ENCODE data around the gene FXYD2. TPM values are rescaled to one million over a fixed set of nuclear protein-coding genes. Genes with fewer than 3 reads are reported as not detected.
A peak's percentile ranks its signal among the peaks of the same experiment; 100 is the strongest.

The FXYD2 gene
- total RNA-seq, 1 donor from 2014 or later = 40.8 TPM

DNA sequence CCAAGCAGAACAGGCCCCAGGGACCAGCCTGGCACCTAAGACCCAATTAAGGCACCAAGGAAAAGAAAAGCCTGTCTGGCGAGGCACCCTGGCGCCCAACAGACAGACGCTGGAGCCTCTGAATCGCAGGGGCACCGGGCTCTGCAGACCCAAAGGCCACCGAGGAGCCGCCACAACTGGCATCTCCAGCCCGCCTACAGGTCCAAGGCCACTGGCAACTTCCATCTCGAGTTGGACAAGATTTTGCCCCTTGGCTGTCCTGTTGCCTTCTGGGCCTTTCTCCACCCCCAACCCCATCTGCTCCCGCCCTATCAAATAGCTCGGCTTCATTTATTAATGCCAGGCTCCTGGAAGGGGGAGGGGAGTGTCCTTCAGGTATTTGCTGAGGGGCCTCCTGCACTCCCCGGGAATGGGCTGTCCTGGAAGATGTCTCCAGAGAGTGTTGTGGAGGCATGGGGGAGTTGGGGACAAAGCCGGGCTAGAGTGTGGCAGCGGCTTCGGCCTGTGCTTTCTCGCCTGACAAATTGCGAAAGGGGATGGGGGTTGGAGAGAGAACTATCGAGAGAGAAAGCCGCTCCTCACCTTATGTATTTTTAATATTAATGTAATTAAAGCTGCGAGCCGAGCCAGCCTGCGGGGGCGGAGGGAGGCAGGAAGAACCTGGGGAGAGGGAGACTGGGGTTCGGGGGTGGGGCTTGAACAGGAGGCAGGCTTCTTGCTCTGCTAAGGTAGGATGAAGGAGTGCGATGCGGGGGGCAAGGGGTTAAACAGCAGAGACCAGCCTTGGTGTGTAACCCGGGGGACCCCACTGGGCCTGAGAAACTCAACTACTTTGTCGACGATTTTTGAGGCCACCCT is 29.5 kb downstream of the FXYD2 start:
- Mint-ChIP-seq H3K27me3 (peaks cover 87% of the 10 kb centered on the region), H3K27ac (no peak overlapping the region), H3K4me1 (ENCODE audit: unreplicated experiment) (peaks cover 5% of the 10 kb centered on the region), H3K36me3 (no peaks in the 10 kb centered on the region), H3K4me3 (peak overlapping the region; percentile 82), H3K9me3 (no peaks in the 10 kb centered on the region)
- TF ChIP-seq, protein P1, sequence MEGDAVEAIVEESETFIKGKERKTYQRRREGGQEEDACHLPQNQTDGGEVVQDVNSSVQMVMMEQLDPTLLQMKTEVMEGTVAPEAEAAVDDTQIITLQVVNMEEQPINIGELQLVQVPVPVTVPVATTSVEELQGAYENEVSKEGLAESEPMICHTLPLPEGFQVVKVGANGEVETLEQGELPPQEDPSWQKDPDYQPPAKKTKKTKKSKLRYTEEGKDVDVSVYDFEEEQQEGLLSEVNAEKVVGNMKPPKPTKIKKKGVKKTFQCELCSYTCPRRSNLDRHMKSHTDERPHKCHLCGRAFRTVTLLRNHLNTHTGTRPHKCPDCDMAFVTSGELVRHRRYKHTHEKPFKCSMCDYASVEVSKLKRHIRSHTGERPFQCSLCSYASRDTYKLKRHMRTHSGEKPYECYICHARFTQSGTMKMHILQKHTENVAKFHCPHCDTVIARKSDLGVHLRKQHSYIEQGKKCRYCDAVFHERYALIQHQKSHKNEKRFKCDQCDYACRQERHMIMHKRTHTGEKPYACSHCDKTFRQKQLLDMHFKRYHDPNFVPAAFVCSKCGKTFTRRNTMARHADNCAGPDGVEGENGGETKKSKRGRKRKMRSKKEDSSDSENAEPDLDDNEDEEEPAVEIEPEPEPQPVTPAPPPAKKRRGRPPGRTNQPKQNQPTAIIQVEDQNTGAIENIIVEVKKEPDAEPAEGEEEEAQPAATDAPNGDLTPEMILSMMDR (conservative IDR thresholded peaks at IDR 0.05) = no peak
- DNase-seq (ENCODE audit: extremely low spot score, unreplicated experiment) = no peak

DNA sequence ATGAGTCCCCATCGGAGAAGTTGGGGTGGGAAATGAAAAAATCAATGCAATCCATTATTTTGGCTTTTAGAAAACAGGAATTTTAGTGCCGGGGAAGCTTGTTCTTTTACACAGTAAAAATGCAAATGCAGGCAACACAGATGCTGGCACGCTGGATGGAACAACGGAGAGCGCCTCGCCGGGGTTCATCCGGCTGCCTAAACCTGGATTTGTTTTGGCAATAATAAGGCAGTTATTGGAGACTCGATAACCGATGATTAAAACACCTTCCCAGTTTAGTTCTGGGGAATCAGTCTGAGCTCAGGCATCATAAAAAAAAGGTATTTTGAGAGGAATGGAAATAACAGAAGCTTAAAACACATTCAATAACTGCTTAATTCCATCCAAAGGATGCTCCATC is 30.4 kb downstream of the FXYD2 start:
- TF ChIP-seq, protein P1 (conservative IDR thresholded peaks at IDR 0.05) = no peak
- H3K4me3 Mint-ChIP-seq = peak overlapping the region; percentile 40
- H3K36me3 Mint-ChIP-seq = no peaks in the 10 kb centered on the region
- no peaks in the 10 kb centered on the region for H3K9me3 Mint-ChIP-seq
- peaks cover 84% of the 10 kb centered on the region for H3K27me3 Mint-ChIP-seq
- no peak overlapping the region for H3K27ac Mint-ChIP-seq
- peaks cover 5% of the 10 kb centered on the region for H3K4me1 Mint-ChIP-seq (ENCODE audit: unreplicated experiment)
- DNase-seq (ENCODE audit: extremely low spot score, unreplicated experiment) = no peak

DNA sequence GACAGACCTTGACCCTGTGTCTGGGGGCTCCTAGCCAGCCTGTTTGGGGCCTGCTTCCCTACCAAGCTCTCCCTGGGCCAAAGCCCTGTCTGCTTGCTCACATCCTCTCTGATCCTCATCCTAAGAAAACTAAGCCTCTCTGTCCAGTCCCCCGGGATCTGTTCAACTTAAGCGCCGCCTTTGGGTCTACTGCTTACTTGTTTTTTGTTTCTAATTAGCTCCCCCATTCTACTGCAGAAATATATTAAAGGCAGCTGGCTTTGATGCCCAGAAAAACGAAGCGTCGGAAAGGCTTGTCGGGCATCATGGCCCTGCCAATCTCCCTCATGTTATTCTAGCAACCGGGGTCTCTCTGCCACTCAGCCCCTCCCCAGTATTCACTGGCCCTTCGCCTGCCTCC is 31.0 kb downstream of the FXYD2 start:
- Mint-ChIP-seq H3K4me3 (no peak overlapping the region), H3K36me3 (no peaks in the 10 kb centered on the region), H3K27me3 (peaks cover 83% of the 10 kb centered on the region), H3K27ac (no peak overlapping the region), H3K4me1 (ENCODE audit: unreplicated experiment) (peaks cover 5% of the 10 kb centered on the region), H3K9me3 (no peaks in the 10 kb centered on the region)
- TF ChIP-seq, protein P1 (conservative IDR thresholded peaks at IDR 0.05) = no peak
- DNase-seq (ENCODE audit: extremely low spot score, unreplicated experiment) = no peak

DNA sequence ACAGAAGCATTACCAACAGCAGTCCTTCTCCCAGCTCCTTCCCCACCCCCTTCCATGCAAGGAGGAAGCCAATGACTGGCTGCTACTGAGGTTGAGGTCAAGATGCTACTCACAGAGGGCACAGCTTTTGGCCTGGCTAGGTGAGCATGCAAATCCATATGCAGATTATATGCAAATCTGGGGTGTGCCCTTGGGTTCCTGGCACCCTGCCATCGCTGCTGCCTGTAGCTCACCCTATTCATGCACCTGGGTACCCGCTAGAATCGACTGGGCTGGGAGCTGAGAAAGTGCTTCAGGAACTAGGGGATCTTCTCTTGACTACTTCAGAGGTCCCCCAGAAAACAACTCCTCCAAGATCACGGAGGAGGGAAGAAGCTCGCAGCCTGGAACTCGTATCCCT is 31.6 kb downstream of the FXYD2 start:
- H3K9me3 Mint-ChIP-seq = no peaks in the 10 kb centered on the region
- peaks cover 81% of the 10 kb centered on the region for H3K27me3 Mint-ChIP-seq

DNA sequence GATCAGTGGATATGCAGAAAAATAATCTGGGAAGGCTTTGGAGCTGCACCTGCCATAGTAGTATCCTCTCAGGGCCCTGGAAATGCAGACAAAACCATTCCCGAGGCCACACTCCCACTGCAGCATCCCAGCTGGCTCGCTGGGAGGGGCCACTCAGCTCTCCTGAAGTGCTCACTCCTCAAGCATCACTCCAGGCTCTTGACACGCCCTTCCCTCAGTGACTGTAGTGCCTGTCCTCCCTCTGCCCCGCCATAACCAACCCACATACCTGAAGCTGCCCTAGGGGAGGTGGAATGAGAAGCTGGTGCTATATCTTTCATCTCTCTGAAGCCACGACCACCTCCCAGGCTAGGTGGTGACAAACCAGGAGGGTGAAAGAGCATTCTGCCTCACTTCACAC is 32.3 kb downstream of the FXYD2 start:
- Mint-ChIP-seq H3K4me1 (ENCODE audit: unreplicated experiment) (no peaks in the 10 kb centered on the region), H3K27ac (no peak overlapping the region), H3K9me3 (no peaks in the 10 kb centered on the region), H3K36me3 (no peaks in the 10 kb centered on the region), H3K4me3 (no peak overlapping the region), H3K27me3 (peaks cover 80% of the 10 kb centered on the region)
- DNase-seq (ENCODE audit: extremely low spot score, unreplicated experiment) = no peak
- TF ChIP-seq, protein P1 (conservative IDR thresholded peaks at IDR 0.05) = no peak

More for the DNA sequence above, 31.6 kb downstream of the FXYD2 start:
- no peak overlapping the region for H3K27ac Mint-ChIP-seq
- no peak overlapping the region for H3K4me3 Mint-ChIP-seq
- peaks cover 5% of the 10 kb centered on the region for H3K4me1 Mint-ChIP-seq (ENCODE audit: unreplicated experiment)
- no peaks in the 10 kb centered on the region for H3K36me3 Mint-ChIP-seq
- no peak for DNase-seq (ENCODE audit: extremely low spot score, unreplicated experiment)
- TF ChIP-seq, protein P1 (conservative IDR thresholded peaks at IDR 0.05) = no peak
